NCI-H2029 treated with DMSO at 0.1 percent for 48 hours (cell line): ENCODE results near the gene GSTO2.

ENCODE experiments used
- DNase-seq: peaks from one replicate; lab custom pipeline; 2025; lab: John Stamatoyannopoulos, UW

Gene GSTO2

GRCh38 chr10:104253606-104254410 lies 15.2 kb upstream of the GSTO2 start:
- no peak for DNase-seq

GRCh38 chr10:104254493-104255310 lies 14.3 kb upstream of the GSTO2 start, which contains the start of gene GSTO1:
TSS of gene GSTO1 (plus strand) at chr10:104254892. CDS start at chr10:104254929, 37 bp downstream.
- DNase-seq = no peak

GRCh38 chr10:104255311-104255981 lies 13.5 kb upstream of the GSTO2 start:
- DNase-seq = no peak

GRCh38 chr10:104256335-104256961 lies 12.5 kb upstream of the GSTO2 start:
- no peak for DNase-seq

GRCh38 chr10:104257235-104257634 lies 11.7 kb upstream of the GSTO2 start:
- DNase-seq = no peak

GRCh38 chr10:104258209-104258608 lies 10.8 kb upstream of the GSTO2 start:
- DNase-seq = no peak

- no peak for DNase-seq
These were observed 9.5 kb upstream of the GSTO2 start for GRCh38 chr10:104259456-104259855.

- DNase-seq = no peak
These were observed 8.8 kb upstream of the GSTO2 start for GRCh38 chr10:104259999-104260774.

GRCh38 chr10:104260775-104261115 lies 8.2 kb upstream of the GSTO2 start:
- no peak for DNase-seq

GRCh38 chr10:104262055-104262454 lies 6.9 kb upstream of the GSTO2 start:
- DNase-seq = no peak

- DNase-seq = no peak
These were observed 4.2 kb upstream of the GSTO2 start for GRCh38 chr10:104264783-104265182.

- DNase-seq = no peak
These were observed 1.1 kb upstream of the GSTO2 start for GRCh38 chr10:104267721-104268404.

GRCh38 chr10:104268405-104268712 lies 625 bp upstream of the GSTO2 start:
- DNase-seq = no peak

GRCh38 chr10:104273286-104273685 lies 4.3 kb downstream of the GSTO2 start:
- no peak for DNase-seq

- no peak for DNase-seq
These were observed 5.1 kb downstream of the GSTO2 start for GRCh38 chr10:104273899-104274575.

GRCh38 chr10:104274762-104275721 lies 6.1 kb downstream of the GSTO2 start:
- no peak for DNase-seq

- DNase-seq = no peak
These were observed 7.2 kb downstream of the GSTO2 start for GRCh38 chr10:104276192-104276591.

- peak; percentile 51 for DNase-seq
These were observed 8.8 kb downstream of the GSTO2 start for GRCh38 chr10:104277785-104278184.

- no peak for DNase-seq
These were observed 10.7 kb downstream of the GSTO2 start for GRCh38 chr10:104279550-104280259.
